ENCODE measurements around the gene KCNN3. TPM values are rescaled to one million over a fixed set of nuclear protein-coding genes. Genes with fewer than 3 reads are reported as not detected.
A peak's percentile ranks its signal among the peaks of the same experiment; 100 is the strongest.

The KCNN3 gene
- total and polyA plus RNA-seq, 2 of the 13 experiments (the other 11 are each of a cell fraction or from before 2014, with no cell fraction given), result not detected

GRCh38 chr1:154878371-154879037 lies 8.4 kb upstream of the KCNN3 start (continued):
- TF ChIP-seq UBTF (CRISPR knock-in tag; IDR thresholded peaks at IDR 0.05) (0 out of 2 replicates have a peak, but pooled peaks have one; percentile 30), KDM1A (CRISPR knock-in tag; IDR thresholded peaks at IDR 0.05) (no peak), RBM22 (optimal IDR thresholded peaks at IDR 0.05; ENCODE audit: low read length) (no peak), NCOA1 (CRISPR knock-in tag; IDR thresholded peaks at IDR 0.05) (no peak), REL (CRISPR knock-in tag; conservative IDR thresholded peaks at IDR 0.05) (no peak), CENPBD1 (CRISPR knock-in tag; IDR thresholded peaks at IDR 0.05; ENCODE audit: borderline replicate concordance, low read depth) (no peak), XBP1 (CRISPR knock-in tag; IDR thresholded peaks at IDR 0.05) (no peak), ZNF746 (CRISPR knock-in tag; IDR thresholded peaks at IDR 0.05) (0 out of 2 replicates have a peak, but pooled peaks have one; percentile 16), ARID5B (CRISPR knock-in tag; IDR thresholded peaks at IDR 0.05) (no peak), ONECUT2 (CRISPR knock-in tag; IDR thresholded peaks at IDR 0.05) (no peak), ZNF75D (CRISPR knock-in tag; IDR thresholded peaks at IDR 0.05; ENCODE audit: borderline replicate concordance) (no peak), NR2F1 (CRISPR knock-in tag; IDR thresholded peaks at IDR 0.05) (no peak), MXD3 (CRISPR knock-in tag; IDR thresholded peaks at IDR 0.05) (no peak), ARNTL (CRISPR knock-in tag; IDR thresholded peaks at IDR 0.05) (no peak), ZFYVE20 (CRISPR knock-in tag; IDR thresholded peaks at IDR 0.05; ENCODE audit: borderline replicate concordance, low read depth) (no peak), ZC3H4 (CRISPR knock-in tag; IDR thresholded peaks at IDR 0.05; ENCODE audit: borderline replicate concordance) (no peak), FOXK2 (IDR thresholded peaks at IDR 0.05) (no peak), CHCHD3 (CRISPR knock-in tag; IDR thresholded peaks at IDR 0.05) (no peak), GFI1 (CRISPR knock-in tag; IDR thresholded peaks at IDR 0.05; ENCODE audit: borderline replicate concordance) (no peak), THAP7 (CRISPR knock-in tag; IDR thresholded peaks at IDR 0.05) (no peak), ZNF33A (CRISPR knock-in tag; IDR thresholded peaks at IDR 0.05; ENCODE audit: borderline replicate concordance) (no peak), BATF2 (CRISPR knock-in tag; IDR thresholded peaks at IDR 0.05) (no peak)

Measured in HepG2 (cell line).